Stomach (tissue), 9 donors: ENCODE results near the gene PANK2. TPM values are rescaled to one million over a fixed set of nuclear protein-coding genes. Genes with fewer than 3 reads are reported as not detected.

Experiments used
- DNase-seq, 2 donors: peaks; one replicate each; pipeline versions ENCODE4 v3.0.0 to v3.0.0-alpha.2; 2013 to 2019
- H3K27ac ChIP-seq, 5 donors: fragments of 200-600 bp in 4 of 5; sonication (generic) in 4 of 5; one replicate each; pipeline ENCODE4 v1.5.1; 2013 to 2019; ENCODE audit warnings: mild to moderate bottlenecking in 1 of 5, moderate library complexity in 1 of 5
- H3K27me3 ChIP-seq, 3 donors: fragments of 200-600 bp; sonication (generic); one replicate each; pipeline ENCODE4 v1.5.1; 2017 to 2019; ENCODE audit warnings: mixed run types in 1 of 3
- H3K36me3 ChIP-seq, 4 donors: fragments of 200-600 bp; sonication (generic); 1 replicate in 3 of 4; 2 replicates in 1 of 4; pipeline ENCODE4 v1.5.1; 2016 to 2019
- H3K4me1 ChIP-seq, 4 donors: fragments of 200-600 bp; sonication (generic); one replicate each; pipeline ENCODE4 v1.5.1; 2016 to 2019
- H3K4me3 ChIP-seq, 4 donors: fragments of 200-600 bp; sonication (generic) in 3 of 4; one replicate each; pipeline ENCODE4 v1.5.1; 2016 to 2019; ENCODE audit warnings: mild to moderate bottlenecking in 1 of 4
- H3K9me3 ChIP-seq, 4 donors: fragments of 200-600 bp; sonication (generic); one replicate each; pipeline ENCODE4 v1.5.1; 2016 to 2019
- EP300 ChIP-seq: sonication (generic); formaldehyde crosslinking; IDR thresholded peaks from one replicate; pipeline ENCODE4 v1.6.1; 2017; ENCODE audit warnings: antibody characterized with exemption
- POLR2A ChIP-seq, 4 donors: fragments of 450-650 bp; IDR thresholded peaks; one replicate each; pipeline ENCODE4 v1.6.1; 2016; ENCODE audit warnings: antibody characterized with exemption in 4 of 4, control low read depth in 2 of 4, mild to moderate bottlenecking in 1 of 4, moderate library complexity in 1 of 4
- POLR2AphosphoS5 ChIP-seq, 3 donors: sonication (generic); formaldehyde crosslinking; IDR thresholded peaks; one replicate each; pipeline ENCODE4 v1.6.1; 2016; ENCODE audit warnings: antibody characterized with exemption in 3 of 3
- WGBS, 5 donors: extraction: QIAGEN DNeasy Blood & Tissue Kit in 3 of 5; methylation state at CpG; one replicate each; pipeline versions ENCODE4 v1.1.5 to v1.1.7; 2013 to 2018; 5-methylcytosine and 5-hydroxymethylcytosine counted together
- intact Hi-C: fragments of 100-400 bp; cut with DNase I; formaldehyde crosslinking; loops from one replicate; pipeline ENCODE4 v1.15.1; 2023; ENCODE audit warnings: low total_unique reads
- polyA plus RNA-seq, 3 donors: library from polyadenylated mRNA; stranded (reverse); fragments of 200-250 nt; gene quantifications; one replicate each; pipeline ENCODE4 v1.2.3, GENCODE V29; 2013
- total RNA-seq, 5 donors: library from RNA; depleted of rRNA; stranded (reverse); fragments of >200 nt; gene quantifications; one replicate each; pipeline versions ENCODE4 v1.1.0 to v1.2.3, GENCODE V29; 2014 to 2016
- TF ChIP-seq, protein P1 (sequence below), 7 experiments: fragments of 450-650 bp in 4 of 7; fragments of 200-600 bp in 3 of 7; sonication (generic) in 3 of 7; IDR thresholded peaks; one replicate each; pipeline ENCODE4 v1.5.1; 2016 to 2019; ENCODE audit warnings: antibody characterized with exemption in 7 of 7, control low read depth in 2 of 7, mild to moderate bottlenecking in 1 of 7
- donor health status: healthy with polysubstance abuse.
- donor health status: Bipolar disorder and iron deficiency.
- donor health status: healthy.

PANK2 gene
- total and polyA plus RNA-seq, 8 donors: 8.8 to 68.4 (median 26.8) TPM

GRCh38 chr20:3900187-3900604, 11.0 kb downstream of the PANK2 start:
- Histone ChIP-seq H3K27ac (peak overlapping the region in 1 of 5 donors; percentile 51), H3K4me3 (no peak overlapping the region), H3K36me3 (no peaks in the 10 kb centered on the region), H3K9me3 (no peaks in the 10 kb centered on the region), H3K4me1 (peaks cover 41 to 100% (median 71%) of the 10 kb centered on the region in 4 donors), H3K27me3 (no peaks in the 10 kb centered on the region)
- DNase-seq: no peak
- 60 to 78% (median 67%) methylated on average over 3 of the region's 3 CpGs for WGBS, 5 donors
- TF ChIP-seq EP300: no peak
- intact Hi-C loops: no loop called here

DNA sequence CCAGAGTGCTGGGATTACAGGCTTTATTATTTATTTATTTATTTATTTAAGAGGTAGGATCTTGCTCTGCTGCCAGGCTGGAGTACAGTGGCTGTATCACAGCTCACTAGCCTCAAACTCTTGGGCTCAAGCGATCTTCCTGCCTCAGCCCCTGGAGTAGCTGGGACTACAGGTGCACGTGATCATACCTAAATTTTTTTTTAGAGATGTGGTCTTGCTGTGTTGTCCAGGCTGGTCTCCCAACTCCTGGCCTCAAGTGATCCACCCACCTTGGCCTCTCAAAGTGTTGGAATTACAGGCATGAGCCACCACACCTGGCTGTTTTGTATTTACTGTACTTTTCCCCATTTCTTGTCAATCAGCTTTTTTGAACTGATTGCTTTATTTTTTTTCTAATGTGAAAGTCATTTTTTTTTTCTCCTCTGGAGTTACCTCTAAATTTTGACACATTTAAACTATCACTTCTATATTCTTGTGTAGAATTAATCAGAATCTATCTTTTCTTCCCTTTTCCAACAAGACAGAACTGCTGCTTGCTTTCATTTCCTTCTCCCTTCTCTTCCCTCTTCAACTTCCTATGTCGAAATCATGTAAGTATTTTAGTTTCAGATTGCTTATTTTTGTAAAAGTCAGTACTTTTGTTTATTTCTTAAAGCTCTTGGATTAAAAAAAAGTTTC, 12.0 kb downstream of the PANK2 start:
- no peak for DNase-seq
- Histone ChIP-seq H3K27ac (peak overlapping the region in 3 of 5 donors; percentile 33 to 57 (median 51)), H3K27me3 (no peaks in the 10 kb centered on the region), H3K4me1 (peaks cover 38 to 100% (median 69%) of the 10 kb centered on the region in 4 donors), H3K9me3 (no peaks in the 10 kb centered on the region), H3K36me3 (no peaks in the 10 kb centered on the region), H3K4me3 (no peak overlapping the region)
- WGBS, 5 donors: 60 to 73% (median 64%) methylated on average over 3 of the region's 3 CpGs
- no peak for TF ChIP-seq POLR2AphosphoS5 (IDR thresholded peaks at IDR 0.05)
- TF ChIP-seq, protein P1, sequence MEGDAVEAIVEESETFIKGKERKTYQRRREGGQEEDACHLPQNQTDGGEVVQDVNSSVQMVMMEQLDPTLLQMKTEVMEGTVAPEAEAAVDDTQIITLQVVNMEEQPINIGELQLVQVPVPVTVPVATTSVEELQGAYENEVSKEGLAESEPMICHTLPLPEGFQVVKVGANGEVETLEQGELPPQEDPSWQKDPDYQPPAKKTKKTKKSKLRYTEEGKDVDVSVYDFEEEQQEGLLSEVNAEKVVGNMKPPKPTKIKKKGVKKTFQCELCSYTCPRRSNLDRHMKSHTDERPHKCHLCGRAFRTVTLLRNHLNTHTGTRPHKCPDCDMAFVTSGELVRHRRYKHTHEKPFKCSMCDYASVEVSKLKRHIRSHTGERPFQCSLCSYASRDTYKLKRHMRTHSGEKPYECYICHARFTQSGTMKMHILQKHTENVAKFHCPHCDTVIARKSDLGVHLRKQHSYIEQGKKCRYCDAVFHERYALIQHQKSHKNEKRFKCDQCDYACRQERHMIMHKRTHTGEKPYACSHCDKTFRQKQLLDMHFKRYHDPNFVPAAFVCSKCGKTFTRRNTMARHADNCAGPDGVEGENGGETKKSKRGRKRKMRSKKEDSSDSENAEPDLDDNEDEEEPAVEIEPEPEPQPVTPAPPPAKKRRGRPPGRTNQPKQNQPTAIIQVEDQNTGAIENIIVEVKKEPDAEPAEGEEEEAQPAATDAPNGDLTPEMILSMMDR (IDR thresholded peaks at IDR 0.05): no peak
- no peak for TF ChIP-seq POLR2A (IDR thresholded peaks at IDR 0.05)
- TF ChIP-seq EP300: no peak
- intact Hi-C loops: no loop called here

- TF ChIP-seq POLR2AphosphoS5 (IDR thresholded peaks at IDR 0.05): no peak
- no peak for TF ChIP-seq EP300
- no peak for TF ChIP-seq POLR2A (IDR thresholded peaks at IDR 0.05)
- TF ChIP-seq, protein P1 (IDR thresholded peaks at IDR 0.05): no peak
- Histone ChIP-seq H3K27me3 (no peaks in the 10 kb centered on the region), H3K4me1 (peaks cover 31 to 97% (median 65%) of the 10 kb centered on the region in 4 donors), H3K4me3 (peak overlapping the region in 1 of 4 donors; percentile 7), H3K9me3 (no peaks in the 10 kb centered on the region), H3K36me3 (no peaks in the 10 kb centered on the region), H3K27ac (peak overlapping the region in 3 of 5 donors; percentile 33 to 57 (median 51))
- no peak for DNase-seq
- intact Hi-C loops: no loop called here
- 76 to 86% (median 82%) methylated on average over 9 of the region's 9 CpGs for WGBS, 5 donors
Measured at GRCh38 chr20:3901706-3902440, 12.7 kb downstream of the PANK2 start.

DNA sequence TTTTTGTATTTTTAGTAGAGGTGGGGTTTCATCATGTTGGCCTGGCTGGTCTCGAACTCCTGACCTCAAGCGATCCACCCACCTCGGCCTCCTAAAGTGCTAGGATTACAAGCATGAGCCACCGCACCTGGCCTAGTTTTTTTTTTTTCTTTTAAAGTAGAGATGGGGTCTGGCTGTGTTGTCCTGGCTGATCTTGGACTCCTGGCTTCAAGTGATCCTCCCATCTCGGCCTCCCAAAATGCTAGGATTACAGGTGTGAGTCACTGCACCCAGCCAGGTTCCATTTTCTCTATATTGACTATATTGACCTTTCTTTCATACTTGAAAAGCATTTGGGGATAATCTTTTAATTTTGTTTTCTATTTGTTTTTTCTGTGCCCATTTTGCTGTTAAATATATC, 13.3 kb downstream of the PANK2 start:
- peak overlapping the region in 3 of 5 donors; percentile 33 to 57 (median 51) for H3K27ac ChIP-seq
- TF ChIP-seq EP300: no peak
- no peak for TF ChIP-seq POLR2A (IDR thresholded peaks at IDR 0.05)
- TF ChIP-seq, protein P1 (IDR thresholded peaks at IDR 0.05): no peak
- TF ChIP-seq POLR2AphosphoS5 (IDR thresholded peaks at IDR 0.05): no peak
- H3K9me3 ChIP-seq: no peaks in the 10 kb centered on the region
- peaks cover 31 to 95% (median 61%) of the 10 kb centered on the region in 4 donors for H3K4me1 ChIP-seq
- WGBS, 5 donors: 91 to 97% (median 91%) methylated on average over 5 of the region's 5 CpGs
- no peak overlapping the region for H3K4me3 ChIP-seq
- intact Hi-C loops: no loop called here
- no peaks in the 10 kb centered on the region for H3K36me3 ChIP-seq
- no peaks in the 10 kb centered on the region for H3K27me3 ChIP-seq
- DNase-seq: no peak
